Lower leg skin (tissue), 3 donors: ENCODE data around the gene DENND1A.

Experiments
- POLR2A ChIP-seq, 2 donors: fragments of 450-650 bp; IDR thresholded peaks; one replicate each; pipeline ENCODE4 v1.6.1; 2016 to 2017; ENCODE audit warnings: antibody characterized with exemption in 2 of 2, mild to moderate bottlenecking in 1 of 2, moderate library complexity in 1 of 2
- TF ChIP-seq, protein P1 (sequence below), 3 donors: fragments of 450-650 bp; IDR thresholded peaks; one replicate each; pipeline ENCODE4 v1.5.1; 2016; ENCODE audit warnings: antibody characterized with exemption in 3 of 3, mild to moderate bottlenecking in 3 of 3, moderate library complexity in 2 of 3

DNA sequence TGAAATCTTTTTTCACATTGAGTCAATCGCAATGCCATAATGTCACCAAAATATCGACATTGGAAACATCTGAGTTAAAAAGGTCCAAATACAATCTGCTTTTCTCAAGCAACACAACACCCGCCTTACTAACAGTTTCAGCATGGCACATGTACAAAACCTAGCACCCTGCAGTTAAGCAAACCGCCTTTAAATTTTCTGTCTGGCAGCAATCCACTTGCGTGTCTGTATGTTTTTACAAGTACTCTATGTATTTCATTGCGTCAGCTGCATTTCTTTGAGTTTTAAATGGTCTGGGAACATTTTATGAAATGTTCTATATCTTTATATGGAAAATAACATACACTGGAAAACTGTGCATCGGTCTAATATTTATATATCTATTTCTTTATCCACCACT, 134.6 kb downstream of the DENND1A start:
- no peak for TF ChIP-seq POLR2A (IDR thresholded peaks at IDR 0.05)
- TF ChIP-seq, protein P1, sequence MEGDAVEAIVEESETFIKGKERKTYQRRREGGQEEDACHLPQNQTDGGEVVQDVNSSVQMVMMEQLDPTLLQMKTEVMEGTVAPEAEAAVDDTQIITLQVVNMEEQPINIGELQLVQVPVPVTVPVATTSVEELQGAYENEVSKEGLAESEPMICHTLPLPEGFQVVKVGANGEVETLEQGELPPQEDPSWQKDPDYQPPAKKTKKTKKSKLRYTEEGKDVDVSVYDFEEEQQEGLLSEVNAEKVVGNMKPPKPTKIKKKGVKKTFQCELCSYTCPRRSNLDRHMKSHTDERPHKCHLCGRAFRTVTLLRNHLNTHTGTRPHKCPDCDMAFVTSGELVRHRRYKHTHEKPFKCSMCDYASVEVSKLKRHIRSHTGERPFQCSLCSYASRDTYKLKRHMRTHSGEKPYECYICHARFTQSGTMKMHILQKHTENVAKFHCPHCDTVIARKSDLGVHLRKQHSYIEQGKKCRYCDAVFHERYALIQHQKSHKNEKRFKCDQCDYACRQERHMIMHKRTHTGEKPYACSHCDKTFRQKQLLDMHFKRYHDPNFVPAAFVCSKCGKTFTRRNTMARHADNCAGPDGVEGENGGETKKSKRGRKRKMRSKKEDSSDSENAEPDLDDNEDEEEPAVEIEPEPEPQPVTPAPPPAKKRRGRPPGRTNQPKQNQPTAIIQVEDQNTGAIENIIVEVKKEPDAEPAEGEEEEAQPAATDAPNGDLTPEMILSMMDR (IDR thresholded peaks at IDR 0.05): no peak
